HG03575 (cell line): ENCODE data around the gene KCNJ18.
"Not testable (repeated sequence)": the region's sequence is repeated elsewhere in the genome, so short reads cannot be mapped to it uniquely, and the experiment has no call there.

Source experiments
- ATAC-seq: cut with Tn5 transposase; IDR thresholded peaks from one replicate; pipeline ENCODE4 v1.9.1; 2021; ENCODE audit not compliant: unreplicated experiment, insufficient number of reproducible peaks, low FRiP score; ENCODE audit errors: extremely low read depth

KCNJ18 gene

DNA sequence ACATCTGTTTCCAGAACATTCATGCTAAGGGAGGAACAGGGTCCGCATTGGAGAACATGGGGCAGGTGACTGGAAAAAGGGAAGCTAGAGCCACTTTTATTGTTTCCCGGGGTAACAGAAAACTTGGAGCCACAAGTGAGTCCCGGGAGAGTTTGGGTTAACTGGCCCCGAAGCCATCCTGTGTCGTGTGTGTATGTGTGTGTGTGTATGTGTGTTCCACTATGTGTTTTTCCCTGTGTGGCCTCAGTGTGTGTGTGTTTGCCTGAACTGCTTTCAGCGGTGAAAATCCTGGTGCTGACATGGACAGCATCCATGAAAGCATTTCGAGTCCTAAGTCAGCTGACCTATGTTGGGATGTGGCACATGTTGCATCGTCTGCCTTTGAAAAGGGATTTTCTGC is 20.7 kb downstream of the KCNJ18 start:
- not testable (repeated sequence) for ATAC-seq

DNA sequence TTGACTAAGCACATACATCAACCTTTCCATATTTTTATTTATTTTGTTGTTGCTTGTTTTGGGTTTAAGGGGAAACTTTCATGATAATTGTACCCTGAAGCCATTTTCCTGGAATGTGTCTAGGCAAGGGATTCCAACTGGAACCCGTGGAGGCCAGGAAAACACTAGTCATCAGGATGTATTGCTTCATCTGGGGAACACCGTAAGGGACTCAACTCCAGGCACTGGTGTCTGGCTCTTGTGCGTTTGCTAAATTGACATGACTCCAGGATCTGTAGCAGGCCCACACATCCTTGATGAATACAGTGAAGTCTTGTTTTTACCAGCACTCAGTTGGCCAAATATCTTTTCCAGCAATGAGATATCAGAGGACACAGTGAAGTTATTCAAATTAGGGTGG is 21.3 kb downstream of the KCNJ18 start:
- ATAC-seq, result not testable (repeated sequence)

DNA sequence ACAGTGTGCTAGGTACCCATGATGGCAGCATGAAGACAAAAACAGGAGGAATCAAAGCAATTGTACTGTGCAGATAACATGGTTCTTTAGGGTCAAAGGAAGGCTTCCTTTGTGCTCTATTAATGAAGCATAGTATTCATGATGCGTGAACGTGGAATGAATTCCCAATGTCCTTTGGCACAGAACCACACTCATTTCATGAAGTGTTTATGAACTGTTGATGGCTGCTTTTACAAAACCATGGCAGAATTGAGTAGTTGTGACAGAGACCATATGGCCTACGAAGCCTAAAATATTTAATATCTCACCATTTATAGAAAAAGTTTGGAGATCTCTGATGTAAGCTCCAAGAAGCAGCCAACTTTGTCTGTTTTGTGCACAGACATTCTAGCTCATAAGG is 22.4 kb downstream of the KCNJ18 start:
- ATAC-seq, result not testable (repeated sequence)

DNA sequence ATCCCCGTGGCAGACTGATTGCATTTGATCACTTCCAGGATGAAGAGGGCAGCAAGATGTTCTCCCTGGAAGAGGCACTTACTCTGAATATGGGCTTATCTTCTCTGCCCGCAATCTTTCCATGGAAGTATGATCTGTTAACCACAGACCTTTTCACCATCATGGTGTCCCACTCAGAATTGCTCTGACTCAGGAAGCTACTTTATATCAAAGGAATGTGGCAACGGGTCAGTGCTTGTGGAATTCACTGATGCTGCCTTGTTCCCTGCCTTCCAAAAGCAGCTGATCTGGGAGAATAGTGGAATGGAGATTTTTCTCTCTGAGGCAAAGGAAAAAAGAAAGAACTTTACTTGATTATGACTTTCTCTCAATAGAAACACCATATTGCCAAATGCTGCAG is 23.6 kb downstream of the KCNJ18 start:
- not testable (repeated sequence) for ATAC-seq

DNA sequence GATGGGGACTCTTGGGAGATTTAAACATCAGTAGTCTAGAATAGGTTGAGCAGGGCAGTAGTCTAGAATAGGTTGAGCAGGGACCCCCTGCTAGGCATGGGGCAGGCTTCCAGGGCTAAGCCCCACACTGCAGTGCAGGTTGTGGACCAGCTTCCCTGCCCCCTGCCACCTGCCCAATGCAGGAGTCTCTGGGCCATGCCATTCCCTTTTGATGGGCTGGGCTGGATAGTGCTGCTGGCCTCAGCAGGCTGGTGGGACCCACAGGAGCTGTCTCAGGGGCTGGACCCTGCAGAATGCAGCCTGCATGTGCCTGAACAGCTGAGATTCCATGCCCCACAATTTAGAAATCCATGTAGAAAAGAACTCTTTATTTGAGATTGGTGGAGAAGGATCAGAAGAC is 26.6 kb downstream of the KCNJ18 start:
- ATAC-seq, result not testable (repeated sequence)

DNA sequence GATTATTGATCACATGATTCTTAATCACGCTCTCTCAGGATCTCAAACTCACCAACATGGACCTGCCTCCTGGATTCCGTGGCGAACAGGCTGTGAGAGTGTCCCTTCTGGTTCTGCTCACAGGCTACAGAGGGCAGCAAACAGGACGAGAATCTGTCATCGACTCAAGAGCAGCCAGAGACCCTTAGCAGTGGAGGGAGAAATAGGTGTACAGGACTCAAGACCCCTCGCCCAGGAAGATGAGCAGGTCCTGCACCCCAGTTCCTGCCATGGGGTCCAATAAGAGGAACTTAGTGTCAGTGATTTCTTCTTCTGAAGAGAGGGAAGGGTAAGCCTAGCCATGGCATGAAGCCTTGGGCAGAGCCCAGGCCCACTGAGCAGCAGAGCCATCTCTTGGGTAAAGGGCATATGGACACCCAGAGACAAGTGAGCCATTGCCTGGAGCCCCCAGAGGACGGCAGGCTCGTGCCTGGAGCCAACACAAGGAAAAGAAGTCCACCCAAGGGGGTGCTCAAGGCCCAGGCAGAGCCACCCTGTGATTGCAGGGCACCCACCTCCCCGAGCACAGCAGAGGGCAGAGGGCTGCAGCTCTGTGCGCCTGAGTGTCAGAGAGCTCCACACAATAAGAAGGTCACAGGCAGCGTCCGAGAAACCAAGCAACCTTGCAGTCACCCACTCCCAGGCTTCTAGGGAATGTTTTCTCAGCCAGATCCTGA is 27.3 kb downstream of the KCNJ18 start:
- ATAC-seq, result not testable (repeated sequence)

DNA sequence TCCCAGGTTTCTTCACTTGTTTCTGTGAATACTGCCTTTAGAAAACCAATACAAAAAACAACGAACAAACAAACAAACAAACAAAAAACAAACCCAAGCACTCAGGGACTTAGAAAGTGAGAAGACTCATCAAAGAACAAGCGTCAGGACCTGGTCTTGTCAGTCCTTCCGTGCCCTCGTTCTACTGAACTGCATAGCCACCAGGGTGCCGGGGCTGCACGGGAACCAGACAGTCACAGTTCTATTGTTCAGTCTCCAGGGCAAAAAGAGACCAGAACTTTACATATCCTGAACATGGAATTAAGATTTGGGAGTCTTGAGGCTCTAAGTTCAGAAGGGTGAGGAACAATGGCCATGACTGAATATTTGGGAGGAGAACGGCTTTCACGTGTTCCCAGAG is 28.2 kb downstream of the KCNJ18 start:
- ATAC-seq, result not testable (repeated sequence)

DNA sequence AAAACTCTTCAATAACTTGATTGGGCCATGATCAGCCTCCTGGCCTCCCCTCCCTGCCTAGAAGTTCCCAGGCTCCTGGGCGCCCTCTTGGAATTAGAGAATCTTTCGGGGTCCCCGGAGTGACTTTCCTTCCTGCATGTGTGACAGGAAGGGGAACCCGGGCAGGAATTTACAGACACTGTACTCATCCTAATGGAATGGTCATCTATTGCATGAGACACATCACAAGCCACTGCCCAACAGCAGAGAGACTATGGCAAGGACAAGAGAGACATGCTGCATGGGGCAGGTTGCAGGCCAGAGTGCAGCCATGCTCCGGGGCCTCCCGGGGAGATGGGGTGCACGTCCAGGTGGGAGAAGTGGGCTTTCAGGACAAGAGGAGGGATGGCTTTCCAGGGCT is 29.9 kb downstream of the KCNJ18 start:
- ATAC-seq, result not testable (repeated sequence)

DNA sequence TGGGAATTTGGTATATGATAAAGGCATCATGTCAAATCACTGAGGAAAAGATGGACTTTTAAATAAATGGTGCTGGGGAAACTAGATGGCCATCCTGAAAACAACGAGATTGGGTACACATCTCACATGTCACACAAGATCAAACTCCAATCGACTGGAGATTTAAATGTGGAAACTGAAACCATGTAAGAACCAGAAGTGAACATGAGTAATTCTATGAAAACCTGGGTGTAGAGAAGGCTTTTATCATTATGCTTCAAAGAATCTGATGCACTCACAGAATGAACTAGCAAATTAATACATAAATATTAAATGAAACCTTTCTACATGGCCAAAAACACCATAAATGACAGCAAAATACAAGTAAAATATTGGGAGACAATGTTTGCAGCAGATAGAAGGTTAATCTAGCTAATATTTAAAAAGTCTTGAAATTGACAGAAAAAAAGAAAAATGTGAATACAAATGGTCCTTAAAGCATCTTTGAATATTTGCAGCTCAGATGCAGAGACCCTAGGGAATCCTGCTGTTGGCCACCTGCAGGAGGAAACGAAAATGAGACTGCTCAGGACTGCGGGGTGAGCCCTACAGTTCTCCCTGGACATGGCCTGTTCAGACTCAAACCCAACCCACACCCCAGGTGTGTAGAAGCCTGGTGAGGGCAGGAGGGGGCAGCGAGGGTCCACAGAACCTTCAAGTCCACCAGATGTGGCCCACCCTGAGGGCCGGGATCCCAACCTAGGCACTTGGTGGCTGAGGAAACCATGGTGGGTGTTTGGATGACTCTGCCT is 32.1 kb downstream of the KCNJ18 start:
- not testable (repeated sequence) for ATAC-seq

DNA sequence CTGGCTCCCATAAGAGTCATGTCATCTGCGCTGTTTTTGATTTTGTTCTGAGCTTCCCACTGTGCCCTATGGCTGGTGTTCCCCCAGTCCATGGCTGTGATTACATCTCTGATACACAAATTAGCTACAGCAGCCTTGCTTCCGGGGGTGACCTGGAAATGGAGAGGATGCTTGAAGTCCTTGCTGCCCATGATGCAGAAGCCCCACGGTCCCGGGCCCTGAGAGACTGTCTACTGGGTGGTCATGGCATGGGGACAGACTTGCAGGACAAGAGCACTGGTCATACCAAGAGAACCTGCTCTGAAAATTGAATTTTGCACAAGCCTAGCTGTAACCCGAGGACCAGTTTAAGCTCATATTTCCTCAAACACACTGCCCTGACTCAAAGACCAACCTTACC is 38.8 kb downstream of the KCNJ18 start:
- ATAC-seq, result not testable (repeated sequence)

DNA sequence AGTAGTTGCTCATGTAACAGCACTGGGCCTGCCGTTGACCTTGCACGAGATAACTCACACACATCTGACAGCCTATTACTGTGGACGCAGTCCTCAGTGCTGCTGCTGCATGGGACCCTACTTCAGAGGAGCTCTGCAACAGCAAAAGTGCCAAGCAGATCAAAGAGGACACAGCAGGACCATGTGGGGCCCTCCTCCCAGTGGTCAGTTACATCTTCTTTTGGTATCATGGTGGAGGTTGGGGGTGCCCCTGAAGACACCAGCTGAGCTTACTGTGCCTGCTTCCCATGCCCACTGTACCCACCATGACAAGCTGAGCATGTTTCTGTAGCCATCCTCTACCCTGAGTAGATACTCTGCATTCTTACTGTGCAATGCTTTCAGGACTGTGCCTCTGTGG is 41.6 kb downstream of the KCNJ18 start:
- ATAC-seq, result not testable (repeated sequence)

DNA sequence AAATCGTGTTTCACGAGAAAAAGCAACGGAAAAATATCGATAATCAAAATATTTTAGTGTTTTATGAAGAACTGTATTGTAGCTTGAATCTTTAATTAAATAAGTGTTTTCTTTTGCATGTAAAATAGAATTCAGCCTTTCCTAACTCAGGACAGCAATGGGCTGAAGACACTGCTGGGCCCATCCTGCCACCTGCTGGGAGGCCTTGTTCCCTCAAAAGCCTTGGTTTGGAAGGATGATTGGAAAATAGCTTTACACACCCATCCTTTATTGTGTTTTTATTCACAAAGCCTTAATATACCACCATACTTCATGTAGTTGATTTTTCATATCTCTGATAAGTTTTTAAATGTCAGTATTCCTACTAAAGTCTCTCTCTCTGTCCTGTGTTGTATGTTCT is 43.5 kb downstream of the KCNJ18 start:
- not testable (repeated sequence) for ATAC-seq

DNA sequence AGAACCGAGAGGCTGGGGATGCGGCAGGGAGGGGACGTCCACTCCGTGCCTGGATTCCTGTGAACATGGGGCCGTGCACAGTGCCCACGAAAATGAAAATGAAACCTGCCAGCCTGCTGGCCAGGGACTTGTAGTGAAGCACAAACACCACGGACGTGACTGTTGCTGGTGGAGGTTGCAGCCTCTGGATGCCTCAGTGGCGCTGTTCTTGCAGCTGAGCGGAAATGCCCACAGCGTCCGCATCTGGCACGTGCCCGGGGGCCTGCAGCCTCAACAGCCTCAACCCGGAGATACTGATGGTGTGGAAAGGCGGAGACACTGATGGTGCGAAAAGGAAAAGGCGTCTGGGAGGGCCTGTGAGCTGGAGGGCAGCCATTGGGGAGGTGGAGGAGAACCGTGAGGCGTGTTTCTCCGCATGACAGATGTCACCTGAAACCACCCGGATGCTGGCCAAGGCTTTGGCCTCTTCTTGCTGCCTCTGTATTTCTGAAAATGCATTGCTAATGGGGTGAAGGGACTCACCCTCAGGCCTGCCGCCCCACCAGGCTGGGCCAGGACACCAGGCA is 44.8 kb downstream of the KCNJ18 start:
- not testable (repeated sequence) for ATAC-seq

DNA sequence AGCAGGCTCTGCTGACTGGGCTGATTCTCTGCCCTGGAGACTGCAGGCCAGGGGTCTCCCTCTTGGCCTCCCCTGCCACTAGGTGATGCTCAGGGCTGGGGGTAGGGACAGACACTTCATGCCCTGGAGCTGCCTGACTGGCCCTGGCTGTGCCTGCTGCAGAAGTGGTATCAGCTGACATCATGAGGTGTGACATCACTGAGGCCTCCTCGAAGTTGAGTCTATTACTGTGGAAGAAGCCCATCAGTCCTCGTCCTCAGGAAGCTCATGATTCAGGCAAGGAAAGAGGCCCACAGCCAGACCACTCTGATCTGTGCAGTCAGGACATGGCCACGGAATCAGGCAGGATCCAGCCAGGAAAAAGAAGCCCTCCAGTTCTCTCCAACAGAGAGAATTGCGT is 45.9 kb downstream of the KCNJ18 start:
- not testable (repeated sequence) for ATAC-seq

DNA sequence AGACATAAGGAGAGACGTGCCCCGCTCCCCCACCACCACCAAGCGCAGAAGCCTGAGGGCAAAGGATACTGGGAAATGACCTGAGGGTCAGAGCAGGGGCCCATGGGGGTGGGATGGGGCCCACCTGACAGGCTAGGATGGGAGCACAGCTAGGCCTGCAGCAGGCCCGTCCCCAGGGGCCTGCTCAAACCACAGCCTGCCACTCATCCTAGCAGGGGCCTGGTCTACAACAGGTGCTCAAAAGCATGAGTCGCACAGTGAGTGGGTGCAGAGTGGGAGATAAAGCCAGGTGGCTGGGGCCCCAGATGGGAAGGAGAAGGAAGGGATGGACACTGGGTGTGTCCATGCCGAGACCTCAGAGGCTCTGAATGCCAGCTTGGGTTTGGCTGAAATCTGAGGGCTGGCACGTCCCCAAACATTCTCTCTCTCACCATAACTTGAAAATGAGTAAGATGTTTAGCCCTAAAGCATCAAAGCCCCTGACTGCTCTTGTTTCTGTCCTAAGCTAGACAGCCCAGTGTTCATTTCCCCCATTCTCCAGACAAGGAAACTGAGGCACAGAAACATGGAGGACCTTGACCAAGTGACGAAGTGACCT is 46.7 kb downstream of the KCNJ18 start:
- ATAC-seq, result not testable (repeated sequence)

DNA sequence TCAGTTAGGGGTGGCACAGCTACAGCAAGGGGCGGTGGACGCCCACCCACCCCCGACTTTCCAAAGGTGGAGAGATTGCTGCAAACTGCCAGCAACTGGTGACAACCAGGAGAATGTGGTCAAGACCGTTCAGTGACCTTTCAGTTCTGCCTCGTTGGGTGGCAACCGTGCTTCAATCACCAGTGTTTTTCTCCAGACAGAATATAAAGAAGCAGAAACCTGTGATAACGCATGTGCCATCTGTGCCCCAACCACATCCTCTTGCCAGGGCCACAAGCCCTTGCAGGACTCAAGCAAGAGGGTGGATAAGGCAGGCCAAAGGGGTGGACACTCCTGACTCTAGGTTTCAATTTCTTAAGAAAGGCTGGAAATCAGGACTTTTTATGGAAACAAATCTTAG is 47.2 kb downstream of the KCNJ18 start:
- ATAC-seq, result not testable (repeated sequence)

DNA sequence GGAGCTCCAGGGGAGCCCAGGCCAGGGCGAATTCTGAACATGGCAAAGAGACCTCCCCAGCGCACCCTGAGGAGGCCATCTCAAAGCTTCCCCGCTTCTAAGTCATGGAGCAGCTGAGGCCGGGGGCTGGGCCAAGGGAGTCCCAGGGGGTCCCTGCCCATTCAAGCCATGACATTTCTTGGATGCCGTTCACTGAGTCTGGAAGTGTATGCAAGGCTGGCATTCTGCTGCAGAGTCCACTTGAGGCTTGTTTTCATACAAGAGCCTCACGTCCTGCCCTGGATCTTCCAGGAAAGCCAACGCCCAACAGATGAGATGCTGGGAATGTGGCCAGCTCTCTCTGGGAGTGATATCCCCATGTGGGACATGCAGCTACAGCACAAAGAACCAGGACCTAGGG is 48.5 kb downstream of the KCNJ18 start:
- not testable (repeated sequence) for ATAC-seq

DNA sequence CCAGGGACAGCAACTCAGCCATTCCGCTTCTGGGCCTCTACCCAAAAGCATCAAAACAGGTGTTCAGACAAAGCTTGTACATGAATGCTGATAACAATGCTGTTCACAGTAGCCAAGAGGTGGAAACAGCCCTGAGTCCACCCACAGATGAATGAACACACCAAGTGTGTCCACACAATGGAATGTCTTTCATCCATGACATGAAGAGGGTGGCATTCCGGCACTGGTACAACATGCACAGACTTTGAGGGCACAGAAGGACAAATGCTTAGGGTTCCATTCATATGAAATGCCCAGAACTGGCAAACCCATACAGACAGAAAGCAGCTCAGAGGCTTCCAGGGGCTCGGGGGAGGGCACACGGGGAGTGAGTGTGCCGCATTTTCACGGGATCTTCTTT is 49.2 kb downstream of the KCNJ18 start:
- not testable (repeated sequence) for ATAC-seq

DNA sequence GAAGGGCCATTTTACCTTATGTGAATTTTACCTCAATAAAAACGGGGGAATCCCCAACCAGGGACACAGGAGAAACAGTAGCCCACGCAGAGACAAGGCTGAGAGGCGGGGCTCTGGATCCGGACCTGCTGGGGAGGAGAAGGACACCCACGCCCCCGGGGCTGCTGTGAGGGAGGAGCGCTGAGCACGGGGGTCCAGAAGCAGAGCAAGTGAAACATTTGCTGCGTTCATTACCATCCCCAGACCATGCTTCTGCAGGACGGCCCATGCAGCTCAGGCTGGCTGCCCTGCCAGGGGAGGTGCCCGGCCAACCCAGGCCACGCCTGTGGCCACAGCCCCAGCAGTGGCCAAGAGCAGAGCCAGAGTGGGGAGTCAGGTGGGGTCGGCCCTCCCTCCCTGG is 50.0 kb downstream of the KCNJ18 start:
- ATAC-seq, result no peak

DNA sequence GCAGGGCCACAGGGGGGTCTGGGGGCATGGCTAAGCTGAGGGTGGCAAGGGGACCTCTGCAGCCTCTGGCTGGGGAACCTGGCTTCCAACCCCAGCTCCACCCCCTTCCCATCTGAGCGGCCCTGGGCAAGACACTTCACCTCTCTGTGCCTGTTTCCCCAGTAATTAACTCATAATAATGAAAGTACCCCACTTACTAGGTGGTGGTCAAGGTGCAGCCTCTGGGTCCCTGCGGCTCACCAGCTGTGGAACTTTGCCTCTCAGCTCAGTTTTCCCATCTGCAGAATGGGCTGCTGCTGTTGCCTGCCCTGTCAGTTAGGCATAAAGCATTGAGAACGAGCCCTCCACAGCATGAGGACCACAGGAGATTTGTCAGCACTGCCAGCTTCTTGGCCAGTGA is 51.8 kb downstream of the KCNJ18 start:
- ATAC-seq, result not testable (repeated sequence)
